Right lobe of liver (tissue), 4 donors: Measurements from ENCODE around the gene RPUSD1.

ENCODE experiments used
- CTCF ChIP-seq, 4 donors: fragments of 200-600 bp in 3 of 4; fragments of 450-650 bp in 1 of 4; IDR thresholded peaks; one replicate each; pipeline versions ENCODE4 v1.5.1 to v1.8.0; 2016 to 2022; ENCODE audit warnings: antibody characterized with exemption in 4 of 4, mild to moderate bottlenecking in 2 of 4
- POLR2A ChIP-seq: fragments of 450-650 bp; IDR thresholded peaks from one replicate; pipeline ENCODE4 v1.6.1; 2017; ENCODE audit warnings: antibody characterized with exemption, mild to moderate bottlenecking
- donor health status: DM: no; HTN: no; CAD: no.
- donor health status: DM: no; HTN: no; CAD: no.
- donor health status: DM: no; HTN: yes; CAD: no.

GRCh38 chr16:833411-833810 is 45.2 kb upstream of the RPUSD1 start:
- TF ChIP-seq CTCF (IDR thresholded peaks at IDR 0.05) (no peak), POLR2A (no peak)
